ENCODE measurements around the gene GPR152. TPM values are rescaled to one million over a fixed set of nuclear protein-coding genes. Genes with fewer than 3 reads are reported as not detected.
A peak's percentile ranks its signal among the peaks of the same experiment; 100 is the strongest.

The GPR152 gene
- total RNA-seq, 4 donors from 2014 or later = not detected

- no CpG with 5 or more reads among the region's 24 CpGs for WGBS, 2 donors (ENCODE audit: low coverage in 1 of 2)
- Histone ChIP-seq H3K9me3 (no peaks in the 10 kb centered on the region), H3K27me3 (no peaks in the 10 kb centered on the region), H3K36me3 (peaks cover 0 to 97% of the 10 kb centered on the region in 2 donors), H3K4me1 (peaks cover 0 to 21% (median 0%) of the 10 kb centered on the region in 3 donors), H3K4me3 (no peak overlapping the region), H3K27ac (peak overlapping the region in 2 of 4 donors; percentile 13 to 55)
- ATAC-seq = no peak
- TF ChIP-seq EP300 (IDR thresholded peaks at IDR 0.05) (no peak), CTCF (IDR thresholded peaks at IDR 0.05) (no peak), POLR2AphosphoS5 (IDR thresholded peaks at IDR 0.05) (no peak), POLR2A (IDR thresholded peaks at IDR 0.05) (no peak)
These were observed 38.9 kb upstream of the GPR152 start for GRCh38 chr11:67491276-67492068.

DNA sequence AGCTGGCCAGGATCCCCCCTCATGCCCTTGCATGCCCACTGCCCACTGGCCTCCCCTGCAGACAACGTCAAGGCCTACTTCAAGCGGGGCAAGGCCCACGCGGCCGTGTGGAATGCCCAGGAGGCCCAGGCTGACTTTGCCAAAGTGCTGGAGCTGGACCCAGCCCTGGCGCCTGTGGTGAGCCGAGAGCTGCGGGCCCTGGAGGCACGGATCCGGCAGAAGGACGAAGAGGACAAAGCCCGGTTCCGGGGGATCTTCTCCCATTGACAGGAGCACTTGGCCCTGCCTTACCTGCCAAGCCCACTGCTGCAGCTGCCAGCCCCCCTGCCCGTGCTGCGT lies 38.2 kb upstream of the GPR152 start:
- peak overlapping the region in 3 of 4 donors; percentile 13 to 55 (median 37) for H3K27ac ChIP-seq
- WGBS, 2 donors (ENCODE audit: low coverage in 1 of 2) = no CpG with 5 or more reads among the region's 15 CpGs
- TF ChIP-seq POLR2AphosphoS5 (IDR thresholded peaks at IDR 0.05) = no peak
- TF ChIP-seq CTCF (IDR thresholded peaks at IDR 0.05) = no peak
- TF ChIP-seq POLR2A (IDR thresholded peaks at IDR 0.05) = no peak
- TF ChIP-seq EP300 (IDR thresholded peaks at IDR 0.05) = no peak
- H3K4me1 ChIP-seq = peaks cover 0 to 29% (median 0%) of the 10 kb centered on the region in 3 donors
- no peak overlapping the region for H3K4me3 ChIP-seq
- ATAC-seq = no peak
- H3K36me3 ChIP-seq = peaks cover 0 to 90% of the 10 kb centered on the region in 2 donors
- no peaks in the 10 kb centered on the region for H3K27me3 ChIP-seq
- no peaks in the 10 kb centered on the region for H3K9me3 ChIP-seq

GRCh38 chr11:67489885-67490726 lies 37.6 kb upstream of the GPR152 start:
- Histone ChIP-seq H3K9me3 (no peaks in the 10 kb centered on the region), H3K4me3 (no peak overlapping the region), H3K27me3 (no peaks in the 10 kb centered on the region), H3K27ac (peak overlapping the region in 3 of 4 donors; percentile 13 to 55 (median 37)), H3K4me1 (peaks cover 0 to 35% (median under 1%) of the 10 kb centered on the region in 3 donors), H3K36me3 (peaks cover 0 to 84% of the 10 kb centered on the region in 2 donors)
- no peak for TF ChIP-seq POLR2AphosphoS5 (IDR thresholded peaks at IDR 0.05)
- ATAC-seq = no peak
- WGBS, 2 donors (ENCODE audit: low coverage in 1 of 2) = 40 to 92% methylated on average over 1 to 4 of the region's 23 CpGs

GRCh38 chr11:67489203-67489884 lies 36.8 kb upstream of the GPR152 start:
- peaks cover 0 to 76% of the 10 kb centered on the region in 2 donors for H3K36me3 ChIP-seq
- no peak overlapping the region for H3K27ac ChIP-seq

More at GRCh38 chr11:67489203-67489884, 36.8 kb upstream of the GPR152 start:
- Histone ChIP-seq H3K4me1 (peaks cover 0 to 43% (median 8%) of the 10 kb centered on the region in 3 donors), H3K4me3 (no peak overlapping the region), H3K9me3 (no peaks in the 10 kb centered on the region), H3K27me3 (no peaks in the 10 kb centered on the region)
- no peak for TF ChIP-seq POLR2A (IDR thresholded peaks at IDR 0.05)
- no peak for TF ChIP-seq CTCF (IDR thresholded peaks at IDR 0.05)
- no peak for TF ChIP-seq POLR2AphosphoS5 (IDR thresholded peaks at IDR 0.05)
- TF ChIP-seq EP300 (IDR thresholded peaks at IDR 0.05) = no peak
- 61 to 63% methylated on average over 5 to 8 of the region's 25 CpGs for WGBS, 2 donors (ENCODE audit: low coverage in 1 of 2)
- no peak for ATAC-seq

Data from gastroesophageal sphincter (tissue), 4 donors.